GM11168 (cell line): ENCODE data around the gene CALY.
"Not testable (repeated sequence)": the region's sequence is repeated elsewhere in the genome, so short reads cannot be mapped to it uniquely, and the experiment has no call there.

Experiments
- in situ Hi-C: fragments of 300-500 bp; cut with MboI; formaldehyde crosslinking; loops from one replicate; pipeline ENCODE4 v1.12.0; 2022; ENCODE audit warnings: low sequenced_read_pairs; ENCODE audit not compliant: unreplicated experiment

CALY gene

GRCh38 chr10:133367461-133367860 is 30.8 kb upstream of the CALY start:
- in situ Hi-C loops, result not testable (repeated sequence)

GRCh38 chr10:133366751-133367150 is 30.1 kb upstream of the CALY start:
- in situ Hi-C loops, result no loop called here

GRCh38 chr10:133366130-133366478 is 29.4 kb upstream of the CALY start:
- in situ Hi-C loops, result no loop called here

GRCh38 chr10:133365461-133366129 is 28.9 kb upstream of the CALY start:
- in situ Hi-C loops, result no loop called here

GRCh38 chr10:133364645-133365431 is 28.1 kb upstream of the CALY start:
- in situ Hi-C loops, result no loop called here

GRCh38 chr10:133362846-133363245 is 26.1 kb upstream of the CALY start:
- in situ Hi-C loops, result no loop called here

GRCh38 chr10:133361773-133362441 is 25.2 kb upstream of the CALY start:
- in situ Hi-C loops, result no loop called here

GRCh38 chr10:133361227-133361626 is 24.5 kb upstream of the CALY start:
- in situ Hi-C loops, result no loop called here

GRCh38 chr10:133359972-133360610 is 23.4 kb upstream of the CALY start:
- in situ Hi-C loops, result no loop called here

GRCh38 chr10:133359554-133359971 is 22.9 kb upstream of the CALY start:
- in situ Hi-C loops, result no loop called here

GRCh38 chr10:133358925-133359310 is 22.2 kb upstream of the CALY start:
- in situ Hi-C loops, result no loop called here

- in situ Hi-C loops, result no loop called here
These were observed 21.6 kb upstream of the CALY start for GRCh38 chr10:133358162-133358924.

GRCh38 chr10:133357285-133358161 is 20.8 kb upstream of the CALY start, which contains the start of gene FUOM:
TSS of gene FUOM (minus strand) at chr10:133358019. CDS start at chr10:133358007, 12 bp downstream.
- in situ Hi-C loops, result no loop called here

- in situ Hi-C loops, result no loop called here
These were observed 20.0 kb upstream of the CALY start for GRCh38 chr10:133356549-133357284.

GRCh38 chr10:133355991-133356390 is 19.3 kb upstream of the CALY start:
- in situ Hi-C loops, result no loop called here

- in situ Hi-C loops, result no loop called here
These were observed 18.6 kb upstream of the CALY start for GRCh38 chr10:133355266-133355665.

GRCh38 chr10:133354672-133355240 is 18.1 kb upstream of the CALY start:
- in situ Hi-C loops, result no loop called here

- in situ Hi-C loops, result no loop called here
These were observed 17.4 kb upstream of the CALY start for GRCh38 chr10:133353988-133354605.
